ENCODE measurements around the gene TSEN34. TPM values are rescaled to one million over a fixed set of nuclear protein-coding genes. Genes with fewer than 3 reads are reported as not detected.

Gene TSEN34
- polyA plus RNA-seq, 4 donors = 32.7 to 57.8 (median 44.8) TPM

Other genes starting within 250 kb of the TSEN34 start
- under 1 TPM in 2 of 4 donors, not detected in 2; 0.03 to 0.12 TPM for gene CACNG8, start 228.4 kb upstream of the TSEN34 start, polyA plus RNA-seq
- under 1 TPM in 2 of 4 donors, not detected in 2; 0.03 to 0.06 TPM for gene CACNG6, start 199.7 kb upstream of the TSEN34 start, polyA plus RNA-seq
- gene VSTM1, start 127.4 kb upstream of the TSEN34 start, polyA plus RNA-seq = under 1 TPM in 1 of 4 donors, not detected in 3; 0.09 TPM
- gene TARM1, start 109.9 kb upstream of the TSEN34 start, polyA plus RNA-seq = not detected
- under 1 TPM; 0.27 to 0.89 (median 0.67) TPM for gene OSCAR, start 90.5 kb upstream of the TSEN34 start, polyA plus RNA-seq
- 100 to 1,000 TPM; 130 to 409 (median 211) TPM for gene NDUFA3, start 88.5 kb upstream of the TSEN34 start, polyA plus RNA-seq
- 10 to 100 TPM; 16.4 to 26.5 (median 23.1) TPM for gene TFPT, start 75.7 kb upstream of the TSEN34 start, polyA plus RNA-seq
- 10 to 100 TPM; 44.3 to 57.0 (median 47.4) TPM for gene PRPF31, start 75.6 kb upstream of the TSEN34 start, polyA plus RNA-seq
- 10 to 100 TPM; 24.4 to 37.4 (median 28.5) TPM for gene CNOT3, start 53.5 kb upstream of the TSEN34 start, polyA plus RNA-seq
- 10 to 100 TPM in 1 of 4 donors, 1 to 10 TPM in 3; 6.7 to 11.1 (median 9.6) TPM for gene LENG1, start 31.6 kb upstream of the TSEN34 start, polyA plus RNA-seq
- 100 to 1,000 TPM in 3 of 4 donors, 10 to 100 TPM in 1; 40.6 to 174 (median 129) TPM for gene TMC4, start 18.1 kb upstream of the TSEN34 start, polyA plus RNA-seq
- gene MBOAT7, start 1.7 kb upstream of the TSEN34 start, polyA plus RNA-seq = 100 to 1,000 TPM in 1 of 4 donors, 10 to 100 TPM in 3; 47.8 to 118 (median 54.7) TPM
- gene RPS9, start 9.6 kb downstream of the TSEN34 start, polyA plus RNA-seq = 1,000 to 10,000 TPM; 2,119 to 4,773 (median 3,564) TPM
- 1 to 10 TPM in 2 of 4 donors, under 1 TPM in 2; 0.45 to 3.6 (median 1.4) TPM for gene LILRB3, start 31.7 kb downstream of the TSEN34 start, polyA plus RNA-seq
- gene LILRA6, start 51.5 kb downstream of the TSEN34 start, polyA plus RNA-seq = 1 to 10 TPM in 1 of 4 donors, under 1 TPM in 2, not detected in 1; 0.27 to 1.6 (median 0.53) TPM
- 1 to 10 TPM; 1.1 to 6.9 (median 4.4) TPM for gene LILRB5, start 66.0 kb downstream of the TSEN34 start, polyA plus RNA-seq
- 1 to 10 TPM in 2 of 4 donors, under 1 TPM in 2; 0.22 to 4.7 (median 1.7) TPM for gene LILRB2, start 89.8 kb downstream of the TSEN34 start, polyA plus RNA-seq
- 1 to 10 TPM; 1.6 to 8.2 (median 2.2) TPM for gene LILRA5, start 121.9 kb downstream of the TSEN34 start, polyA plus RNA-seq
- under 1 TPM in 2 of 4 donors, not detected in 2; 0.19 to 0.22 TPM for gene LILRA4, start 147.9 kb downstream of the TSEN34 start, polyA plus RNA-seq
- gene LAIR1, start 173.6 kb downstream of the TSEN34 start, polyA plus RNA-seq = 10 to 100 TPM in 1 of 4 donors, 1 to 10 TPM in 3; 2.2 to 10.9 (median 8.9) TPM
- 10 to 100 TPM in 1 of 4 donors, 1 to 10 TPM in 1, not detected in 2; 1.5 to 10.1 TPM for gene TTYH1, start 224.2 kb downstream of the TSEN34 start, polyA plus RNA-seq

Data from small intestine (tissue), 4 donors.